CD4-positive, alpha-beta T cell (primary cell): ENCODE measurements around the gene AUTS2. TPM values are rescaled to one million over a fixed set of nuclear protein-coding genes. Genes with fewer than 3 reads are reported as not detected.

Source experiments
- ATAC-seq: fragments of 200-7000 bp; cut with Tn5 transposase; one replicate; pipeline ENCODE4 v1.10.0; 2022; ENCODE audit warnings: mild to moderate bottlenecking; ENCODE audit not compliant: poor library complexity
- CTCF ChIA-PET: fragments of 350-600 bp; sonication (Branson Sonifier 250); formaldehyde crosslinking; loops from one replicate; lab custom pipeline; 2021; ENCODE audit warnings: antibody characterized with exemption, inconsistent platforms; lab: Charles Lee
- POLR2A ChIA-PET: fragments of 350-600 bp; sonication (Branson Sonifier 250); formaldehyde crosslinking; loops from one replicate; lab custom pipeline; 2021; ENCODE audit warnings: antibody characterized with exemption, inconsistent platforms; lab: Charles Lee
- DNase-seq, 14 experiments: peaks; one replicate each; pipeline ENCODE4 v3.0.0-alpha.2; 2013 to 2020; ENCODE audit warnings: mixed read lengths in 2 of 14
- H3K27ac ChIP-seq, 2 donors: one replicate each; pipeline versions ENCODE4 v1.5.1 to v1.7.0; 2013; ENCODE audit warnings: low read length in 2 of 2, low read depth in 1 of 2, mild to moderate bottlenecking in 1 of 2
- H3K27me3 ChIP-seq, 2 experiments: 1 replicate in 1 of 2; 2 replicates in 1 of 2; pipeline versions ENCODE4 v1.6.1 to v1.7.0; 2013; ENCODE audit warnings: low read length in 2 of 2, control low read depth in 1 of 2, mild to moderate bottlenecking in 1 of 2, moderate library complexity in 1 of 2; ENCODE audit not compliant: insufficient read depth in 2 of 2, control insufficient read depth in 1 of 2
- H3K36me3 ChIP-seq: one replicate; pipeline ENCODE4 v1.6.1; 2013; ENCODE audit warnings: low read length, control low read depth; ENCODE audit not compliant: insufficient read depth
- H3K4me1 ChIP-seq: one replicate; pipeline ENCODE4 v1.6.1; 2013; ENCODE audit warnings: low read length, control low read depth; ENCODE audit not compliant: insufficient read depth
- H3K4me3 ChIP-seq: one replicate; pipeline ENCODE4 v1.5.1; 2013; ENCODE audit warnings: mild to moderate bottlenecking, low read length, moderate library complexity
- H3K9me3 ChIP-seq, 2 experiments: 1 replicate in 1 of 2; 2 replicates in 1 of 2; pipeline versions ENCODE4 v1.6.1 to v1.7.0; 2013; ENCODE audit warnings: low read length in 2 of 2, mild to moderate bottlenecking in 2 of 2, control low read depth in 1 of 2, moderate library complexity in 1 of 2; ENCODE audit not compliant: control insufficient read depth in 1 of 2, insufficient read depth in 1 of 2
- H3K27ac Mint-ChIP-seq: one replicate; pipeline ENCODE4 v1.8.0; 2020; ENCODE audit warnings: mixed read lengths
- H3K27me3 Mint-ChIP-seq: one replicate; pipeline ENCODE4 v1.8.0; 2021; ENCODE audit warnings: mixed read lengths
- H3K36me3 Mint-ChIP-seq: one replicate; pipeline ENCODE4 v1.8.0; 2021; ENCODE audit warnings: low read depth, mixed read lengths
- H3K4me1 Mint-ChIP-seq: one replicate; pipeline ENCODE4 v1.8.0; 2021; ENCODE audit warnings: low read depth, mixed read lengths
- H3K4me3 Mint-ChIP-seq: one replicate; pipeline ENCODE4 v1.8.0; 2020; ENCODE audit warnings: mild to moderate bottlenecking, mixed read lengths
- H3K9me3 Mint-ChIP-seq: one replicate; pipeline ENCODE4 v1.8.0; 2020; ENCODE audit warnings: mixed read lengths
- intact Hi-C, 2 experiments: fragments of 100-400 bp; cut with DNase I in 1 of 2; cut with micrococcal nuclease in 1 of 2; formaldehyde crosslinking; loops; one replicate each; pipeline versions ENCODE4 v1.15.1 to v1.9.0; 2023 to 2025; cut with DNase I, micrococcal nuclease
- total RNA-seq, 174 experiments: library from RNA in 2 of 174; stranded (reverse) in 2 of 174; gene quantifications; one replicate each; pipeline ENCODE4 v1.2.3 and lab custom pipeline; 2021 to 2026
- TF ChIP-seq, protein P1 (sequence below): fragments of 200-600 bp; IDR thresholded peaks from one replicate; pipeline ENCODE4 v1.8.0; 2022; ENCODE audit warnings: antibody characterized with exemption, mild to moderate bottlenecking

Gene AUTS2
- total RNA-seq, 2 experiments from 2014 or later, result 43.6 to 47.6 TPM

GRCh38 chr7:70838292-70838907, 1240.1 kb downstream of the AUTS2 start:
- peaks cover 9% of the 10 kb centered on the region for H3K27me3 Mint-ChIP-seq
- Histone ChIP-seq H3K27me3 (no peaks in the 10 kb centered on the region), H3K9me3 (no peaks in the 10 kb centered on the region), H3K27ac (no peak overlapping the region), H3K4me3 (no peak overlapping the region), H3K36me3 (no peaks in the 10 kb centered on the region), H3K4me1 (no peaks in the 10 kb centered on the region)
- no peaks in the 10 kb centered on the region for H3K36me3 Mint-ChIP-seq
- peaks cover 4% of the 10 kb centered on the region for H3K9me3 Mint-ChIP-seq
- no peak for DNase-seq
- ChIA-PET CTCF (no interaction called here), POLR2A (no interaction called here)
- intact Hi-C loops, result loop anchor here in 1 of 2 experiments (10.0 kb wide), 1 partner anchor 1014 kb away; no protein-coding TSS in a partner anchor
- no peak overlapping the region for H3K27ac Mint-ChIP-seq
- H3K4me1 Mint-ChIP-seq, result no peaks in the 10 kb centered on the region
- no peak overlapping the region for H3K4me3 Mint-ChIP-seq
- ATAC-seq, result no peak
- TF ChIP-seq, protein P1, sequence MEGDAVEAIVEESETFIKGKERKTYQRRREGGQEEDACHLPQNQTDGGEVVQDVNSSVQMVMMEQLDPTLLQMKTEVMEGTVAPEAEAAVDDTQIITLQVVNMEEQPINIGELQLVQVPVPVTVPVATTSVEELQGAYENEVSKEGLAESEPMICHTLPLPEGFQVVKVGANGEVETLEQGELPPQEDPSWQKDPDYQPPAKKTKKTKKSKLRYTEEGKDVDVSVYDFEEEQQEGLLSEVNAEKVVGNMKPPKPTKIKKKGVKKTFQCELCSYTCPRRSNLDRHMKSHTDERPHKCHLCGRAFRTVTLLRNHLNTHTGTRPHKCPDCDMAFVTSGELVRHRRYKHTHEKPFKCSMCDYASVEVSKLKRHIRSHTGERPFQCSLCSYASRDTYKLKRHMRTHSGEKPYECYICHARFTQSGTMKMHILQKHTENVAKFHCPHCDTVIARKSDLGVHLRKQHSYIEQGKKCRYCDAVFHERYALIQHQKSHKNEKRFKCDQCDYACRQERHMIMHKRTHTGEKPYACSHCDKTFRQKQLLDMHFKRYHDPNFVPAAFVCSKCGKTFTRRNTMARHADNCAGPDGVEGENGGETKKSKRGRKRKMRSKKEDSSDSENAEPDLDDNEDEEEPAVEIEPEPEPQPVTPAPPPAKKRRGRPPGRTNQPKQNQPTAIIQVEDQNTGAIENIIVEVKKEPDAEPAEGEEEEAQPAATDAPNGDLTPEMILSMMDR, result no peak
